Esophagus muscularis mucosa (tissue), 3 donors: Measurements from ENCODE around the gene SYNJ1.

Source experiments
- CTCF ChIP-seq, 3 experiments: fragments of 200-600 bp in 2 of 3; fragments of 450-650 bp in 1 of 3; sonication (generic) in 2 of 3; IDR thresholded peaks; one replicate each; pipeline ENCODE4 v1.5.1; 2017 to 2019; ENCODE audit warnings: antibody characterized with exemption in 3 of 3, mild to moderate bottlenecking in 2 of 3, moderate library complexity in 1 of 3
- POLR2AphosphoS5 ChIP-seq, 2 donors: sonication (generic); formaldehyde crosslinking; IDR thresholded peaks; one replicate each; pipeline ENCODE4 v1.6.1; 2017; ENCODE audit warnings: antibody characterized with exemption in 2 of 2

GRCh38 chr21:32772281-32773047, 44.7 kb upstream of the SYNJ1 start:
- TF ChIP-seq POLR2AphosphoS5 (IDR thresholded peaks at IDR 0.05) (no peak), CTCF (IDR thresholded peaks at IDR 0.05) (no peak)
